Activated T-cell treated with anti-CD3 and anti-CD28 coated beads for 4 hours (primary cell): ENCODE data around the gene ITGA5.

Experiments used
- DNase-seq: peaks from one replicate; pipeline ENCODE4 v3.0.0-alpha.2; 2020

Gene ITGA5

DNA sequence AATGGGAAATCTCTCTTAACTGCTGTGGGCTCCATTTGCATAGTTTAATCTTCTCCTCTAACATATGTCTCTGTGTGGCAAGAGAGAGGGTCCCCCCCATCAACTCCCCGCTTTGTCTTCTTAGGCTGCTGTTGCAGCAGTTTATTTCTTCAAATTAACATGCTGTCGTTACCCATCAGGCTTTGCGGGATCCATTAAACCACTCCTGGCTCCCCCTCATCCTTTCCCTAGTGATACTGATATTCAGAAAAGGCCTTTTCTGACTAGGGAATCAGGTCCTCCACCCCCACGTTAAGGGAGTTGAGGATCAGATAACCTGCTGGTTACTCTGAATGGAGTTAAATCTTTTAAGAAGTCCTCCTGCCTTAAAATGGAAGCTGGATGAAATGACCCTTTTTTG is 70.0 kb downstream of the ITGA5 start:
- DNase-seq = no peak
